ENCODE data around the gene MTUS2.
A peak's percentile ranks its signal among the peaks of the same experiment; 100 is the strongest.

The MTUS2 gene

GRCh38 chr13:29508130-29508875 lies 688.2 kb downstream of the MTUS2 start:
- H3K27ac ChIP-seq: no peak overlapping the region
- TF ChIP-seq CTCF (IDR thresholded peaks at IDR 0.05): peak; percentile 96
- no peak for TF ChIP-seq ZFX (IDR thresholded peaks at IDR 0.05; ENCODE audit: borderline replicate concordance)

GRCh38 chr13:29508876-29509252 lies 688.7 kb downstream of the MTUS2 start:
- H3K27ac ChIP-seq: no peak overlapping the region
- TF ChIP-seq CTCF (IDR thresholded peaks at IDR 0.05): no peak

GRCh38 chr13:29509999-29510589 lies 690.0 kb downstream of the MTUS2 start:
- TF ChIP-seq ZFX (IDR thresholded peaks at IDR 0.05; ENCODE audit: borderline replicate concordance): no peak
- no peak for TF ChIP-seq CTCF (IDR thresholded peaks at IDR 0.05)
- H3K27ac ChIP-seq: no peak overlapping the region

GRCh38 chr13:29510651-29511084 lies 690.5 kb downstream of the MTUS2 start:
- no peak overlapping the region for H3K27ac ChIP-seq
- TF ChIP-seq ZFX (IDR thresholded peaks at IDR 0.05; ENCODE audit: borderline replicate concordance) (no peak), CTCF (IDR thresholded peaks at IDR 0.05) (no peak)

GRCh38 chr13:29511106-29511796 lies 691.1 kb downstream of the MTUS2 start:
- H3K27ac ChIP-seq: no peak overlapping the region
- no peak for TF ChIP-seq CTCF (IDR thresholded peaks at IDR 0.05)
- TF ChIP-seq ZFX (IDR thresholded peaks at IDR 0.05; ENCODE audit: borderline replicate concordance): no peak

- no peak overlapping the region for H3K27ac ChIP-seq
- TF ChIP-seq CTCF (IDR thresholded peaks at IDR 0.05): no peak
- no peak for TF ChIP-seq ZFX (IDR thresholded peaks at IDR 0.05; ENCODE audit: borderline replicate concordance)
Measured at GRCh38 chr13:29511980-29512379, 691.8 kb downstream of the MTUS2 start.

Data from 22Rv1 (cell line).